ENCODE data around the gene POMC.
"Not testable (repeated sequence)": the region's sequence is repeated elsewhere in the genome, so short reads cannot be mapped to it uniquely, and the experiment has no call there.

POMC gene

GRCh38 chr2:25127071-25127470 lies 41.3 kb downstream of the POMC start:
- not testable (repeated sequence) for H3K27me3 ChIP-seq (ENCODE audit: insufficient read depth, low read length); H3K4me3 ChIP-seq (ENCODE audit: low read depth, low read length); H2AK5ac ChIP-seq (ENCODE audit: low read length); H3K9ac ChIP-seq (ENCODE audit: low read length); H3K14ac ChIP-seq (ENCODE audit: low read length); H2BK120ac ChIP-seq (ENCODE audit: insufficient read depth, low read length, poor library complexity); H4K8ac ChIP-seq (ENCODE audit: low read depth, low read length); H2BK12ac ChIP-seq (ENCODE audit: low read length); H3K4ac ChIP-seq (ENCODE audit: low read depth, low read length); H3K4me1 ChIP-seq (ENCODE audit: control insufficient read depth in 1 of 2, insufficient read depth in 2 of 2, low read length in 2 of 2); H3K4me2 ChIP-seq (ENCODE audit: low read length); H3K36me3 ChIP-seq (ENCODE audit: control insufficient read depth in 1 of 2, insufficient read depth in 2 of 2, low read length in 2 of 2); H3K23ac ChIP-seq (ENCODE audit: low read length); H3K79me2 ChIP-seq (ENCODE audit: control insufficient read depth, insufficient read depth, low read length, poor library complexity); H2BK5ac ChIP-seq (ENCODE audit: low read depth, low read length, poor library complexity); H4K12ac ChIP-seq (ENCODE audit: low read depth, low read length); H2AFZ ChIP-seq (ENCODE audit: insufficient read depth, low read length, poor library complexity); H3K18ac ChIP-seq (ENCODE audit: low read length); DNase-seq; H3K27ac ChIP-seq (ENCODE audit: low read depth, low read length); H3K9me3 ChIP-seq (ENCODE audit: insufficient read depth, low read depth, low read length); H4K91ac ChIP-seq (ENCODE audit: low read depth, low read length); H3K79me1 ChIP-seq (ENCODE audit: low read length)
- no CpG with 5 or more reads among the region's 3 CpGs for WGBS (ENCODE audit: extremely low coverage, insufficient coverage, insufficient read length)

- no CpG with 5 or more reads among the region's 4 CpGs for WGBS (ENCODE audit: extremely low coverage, insufficient coverage, insufficient read length)
- no peak overlapping the region for H3K4ac ChIP-seq (ENCODE audit: low read depth, low read length)
- H3K4me2 ChIP-seq (ENCODE audit: low read length) = no peak overlapping the region
- no peaks in the 10 kb centered on the region for H3K4me1 ChIP-seq (ENCODE audit: control insufficient read depth in 1 of 2, insufficient read depth in 2 of 2, low read length in 2 of 2)
- no peak overlapping the region for H4K8ac ChIP-seq (ENCODE audit: low read depth, low read length)
- no peaks in the 10 kb centered on the region for H3K79me1 ChIP-seq (ENCODE audit: low read length)
- no peak overlapping the region for H3K14ac ChIP-seq (ENCODE audit: low read length)
- no peak overlapping the region for H2AFZ ChIP-seq (ENCODE audit: insufficient read depth, low read length, poor library complexity)
- no peak overlapping the region for H3K4me3 ChIP-seq (ENCODE audit: low read depth, low read length)
- H2AK5ac ChIP-seq (ENCODE audit: low read length) = no peak overlapping the region
- H3K27ac ChIP-seq (ENCODE audit: low read depth, low read length) = no peak overlapping the region
- no peak overlapping the region for H4K91ac ChIP-seq (ENCODE audit: low read depth, low read length)
- H3K9ac ChIP-seq (ENCODE audit: low read length) = no peak overlapping the region
- H3K9me3 ChIP-seq (ENCODE audit: insufficient read depth, low read depth, low read length) = peaks cover 4% of the 10 kb centered on the region
- no peaks in the 10 kb centered on the region for H3K79me2 ChIP-seq (ENCODE audit: control insufficient read depth, insufficient read depth, low read length, poor library complexity)
- DNase-seq = no peak
- no peak overlapping the region for H2BK5ac ChIP-seq (ENCODE audit: low read depth, low read length, poor library complexity)
- no peak overlapping the region for H2BK12ac ChIP-seq (ENCODE audit: low read length)
- H3K36me3 ChIP-seq (ENCODE audit: control insufficient read depth in 1 of 2, insufficient read depth in 2 of 2, low read length in 2 of 2) = no peaks in the 10 kb centered on the region
- no peaks in the 10 kb centered on the region for H3K27me3 ChIP-seq (ENCODE audit: insufficient read depth, low read length)
- H2BK120ac ChIP-seq (ENCODE audit: insufficient read depth, low read length, poor library complexity) = no peak overlapping the region
- no peak overlapping the region for H4K12ac ChIP-seq (ENCODE audit: low read depth, low read length)
- H3K18ac ChIP-seq (ENCODE audit: low read length) = no peak overlapping the region
- no peak overlapping the region for H3K23ac ChIP-seq (ENCODE audit: low read length)
Measured at GRCh38 chr2:25125976-25126375, 42.4 kb downstream of the POMC start.

- no peak overlapping the region for H3K14ac ChIP-seq (ENCODE audit: low read length)
- no peaks in the 10 kb centered on the region for H3K27me3 ChIP-seq (ENCODE audit: insufficient read depth, low read length)
- no peak overlapping the region for H3K18ac ChIP-seq (ENCODE audit: low read length)
- H3K4me2 ChIP-seq (ENCODE audit: low read length) = no peak overlapping the region
- no peak overlapping the region for H2BK120ac ChIP-seq (ENCODE audit: insufficient read depth, low read length, poor library complexity)
- WGBS (ENCODE audit: extremely low coverage, insufficient coverage, insufficient read length) = no CpG with 5 or more reads among the region's 7 CpGs
- H3K23ac ChIP-seq (ENCODE audit: low read length) = no peak overlapping the region
- H3K9me3 ChIP-seq (ENCODE audit: insufficient read depth, low read depth, low read length) = peaks cover 4% of the 10 kb centered on the region
- H3K36me3 ChIP-seq (ENCODE audit: control insufficient read depth in 1 of 2, insufficient read depth in 2 of 2, low read length in 2 of 2) = no peaks in the 10 kb centered on the region
- H4K12ac ChIP-seq (ENCODE audit: low read depth, low read length) = no peak overlapping the region
- no peak overlapping the region for H2AFZ ChIP-seq (ENCODE audit: insufficient read depth, low read length, poor library complexity)
- no peak overlapping the region for H4K91ac ChIP-seq (ENCODE audit: low read depth, low read length)
- no peak overlapping the region for H3K4ac ChIP-seq (ENCODE audit: low read depth, low read length)
- no peak for DNase-seq
- H3K79me1 ChIP-seq (ENCODE audit: low read length) = no peaks in the 10 kb centered on the region
- no peak overlapping the region for H3K27ac ChIP-seq (ENCODE audit: low read depth, low read length)
- H3K79me2 ChIP-seq (ENCODE audit: control insufficient read depth, insufficient read depth, low read length, poor library complexity) = no peaks in the 10 kb centered on the region
- no peak overlapping the region for H3K4me3 ChIP-seq (ENCODE audit: low read depth, low read length)
- H4K8ac ChIP-seq (ENCODE audit: low read depth, low read length) = no peak overlapping the region
- H3K9ac ChIP-seq (ENCODE audit: low read length) = no peak overlapping the region
- H2AK5ac ChIP-seq (ENCODE audit: low read length) = no peak overlapping the region
- H3K4me1 ChIP-seq (ENCODE audit: control insufficient read depth in 1 of 2, insufficient read depth in 2 of 2, low read length in 2 of 2) = no peaks in the 10 kb centered on the region
- no peak overlapping the region for H2BK5ac ChIP-seq (ENCODE audit: low read depth, low read length, poor library complexity)
- no peak overlapping the region for H2BK12ac ChIP-seq (ENCODE audit: low read length)
Measured at GRCh38 chr2:25125189-25125588, 43.2 kb downstream of the POMC start.

- WGBS (ENCODE audit: extremely low coverage, insufficient coverage, insufficient read length) = no CpG with 5 or more reads among the region's 5 CpGs
- no peak for DNase-seq
- no peak overlapping the region for H4K91ac ChIP-seq (ENCODE audit: low read depth, low read length)
- H3K4me1 ChIP-seq (ENCODE audit: control insufficient read depth in 1 of 2, insufficient read depth in 2 of 2, low read length in 2 of 2) = no peaks in the 10 kb centered on the region
- no peak overlapping the region for H3K18ac ChIP-seq (ENCODE audit: low read length)
- no peak overlapping the region for H3K23ac ChIP-seq (ENCODE audit: low read length)
- H3K14ac ChIP-seq (ENCODE audit: low read length) = no peak overlapping the region
- H2BK120ac ChIP-seq (ENCODE audit: insufficient read depth, low read length, poor library complexity) = no peak overlapping the region
- H3K9me3 ChIP-seq (ENCODE audit: insufficient read depth, low read depth, low read length) = peaks cover 4% of the 10 kb centered on the region
- H2BK12ac ChIP-seq (ENCODE audit: low read length) = no peak overlapping the region
- H2BK5ac ChIP-seq (ENCODE audit: low read depth, low read length, poor library complexity) = no peak overlapping the region
- no peak overlapping the region for H3K4ac ChIP-seq (ENCODE audit: low read depth, low read length)
- no peaks in the 10 kb centered on the region for H3K79me2 ChIP-seq (ENCODE audit: control insufficient read depth, insufficient read depth, low read length, poor library complexity)
- H2AK5ac ChIP-seq (ENCODE audit: low read length) = no peak overlapping the region
- H3K27me3 ChIP-seq (ENCODE audit: insufficient read depth, low read length) = no peaks in the 10 kb centered on the region
- no peak overlapping the region for H3K9ac ChIP-seq (ENCODE audit: low read length)
- H2AFZ ChIP-seq (ENCODE audit: insufficient read depth, low read length, poor library complexity) = no peak overlapping the region
- H3K36me3 ChIP-seq (ENCODE audit: control insufficient read depth in 1 of 2, insufficient read depth in 2 of 2, low read length in 2 of 2) = no peaks in the 10 kb centered on the region
- no peak overlapping the region for H3K4me3 ChIP-seq (ENCODE audit: low read depth, low read length)
- H3K79me1 ChIP-seq (ENCODE audit: low read length) = no peaks in the 10 kb centered on the region
- no peak overlapping the region for H3K4me2 ChIP-seq (ENCODE audit: low read length)
- no peak overlapping the region for H3K27ac ChIP-seq (ENCODE audit: low read depth, low read length)
- no peak overlapping the region for H4K8ac ChIP-seq (ENCODE audit: low read depth, low read length)
- H4K12ac ChIP-seq (ENCODE audit: low read depth, low read length) = no peak overlapping the region
Measured at GRCh38 chr2:25123682-25124081, 44.7 kb downstream of the POMC start.
